ENCODE data around the gene SF1. TPM values are rescaled to one million over a fixed set of nuclear protein-coding genes. Genes with fewer than 3 reads are reported as not detected.

SF1 gene
- total RNA-seq, 3 donors from 2014 or later (not counting 1 experiment from before 2014, with no cell fraction given) = 841 to 864 (median 845) TPM

- Histone ChIP-seq H3K27ac (ENCODE audit: low read length) (no peak overlapping the region), H3K27me3 (ENCODE audit: control insufficient read depth, insufficient read depth, low read length) (peaks cover 6% of the 10 kb centered on the region), H3K4me3 (ENCODE audit: low read length) (no peak overlapping the region), H3K4me1 (ENCODE audit: control insufficient read depth, insufficient read depth, low read length) (peaks cover 16% of the 10 kb centered on the region), H3K36me3 (ENCODE audit: control insufficient read depth, insufficient read depth, low read length) (peaks cover 19% of the 10 kb centered on the region), H3K9me3 (ENCODE audit: control insufficient read depth, insufficient read depth, low read length) (no peaks in the 10 kb centered on the region)
- no peaks in the 10 kb centered on the region for H3K36me3 Mint-ChIP-seq
- H3K9me3 Mint-ChIP-seq = no peaks in the 10 kb centered on the region
- peaks cover 8 to 29% of the 10 kb centered on the region in 2 donors for H3K4me1 Mint-ChIP-seq
- ATAC-seq (no peak), DNase-seq (no peak)
- 60% methylated on average over 8 of the region's 9 CpGs for WGBS (ENCODE audit: insufficient coverage)
- intact Hi-C loops (cut with micrococcal nuclease) = loop anchor here (1.0 to 5.0 kb wide), 3 partner anchors 36 to 277 kb away; no protein-coding TSS in a partner anchor
- peak overlapping the region; percentile 66 for H3K4me3 Mint-ChIP-seq
- no peak for TF ChIP-seq CTCF (IDR thresholded peaks at IDR 0.05)
- H3K27ac Mint-ChIP-seq = peak overlapping the region in 1 of 2 donors; percentile 58
- peaks cover 0 to 18% of the 10 kb centered on the region in 2 donors for H3K27me3 Mint-ChIP-seq (ENCODE audit: low read depth in 2 of 2)
These were observed 54.2 kb downstream of the SF1 start for GRCh38 chr11:64723907-64724862.

GRCh38 chr11:64723117-64723906, 55.0 kb downstream of the SF1 start, which contains the start of gene NRXN2:
Gene NRXN2 (minus strand): TSS chr11:64723197. CDS start chr11:64713699, 9,498 bp downstream.
- no peaks in the 10 kb centered on the region for H3K9me3 ChIP-seq (ENCODE audit: control insufficient read depth, insufficient read depth, low read length)
- no peaks in the 10 kb centered on the region for H3K36me3 Mint-ChIP-seq
- peaks cover 0 to 18% of the 10 kb centered on the region in 2 donors for H3K27me3 Mint-ChIP-seq (ENCODE audit: low read depth in 2 of 2)
- H3K36me3 ChIP-seq (ENCODE audit: control insufficient read depth, insufficient read depth, low read length) = peaks cover 12% of the 10 kb centered on the region
- peaks cover 6% of the 10 kb centered on the region for H3K27me3 ChIP-seq (ENCODE audit: control insufficient read depth, insufficient read depth, low read length)
- peak within 1 kb of the TSS; percentile 82 for H3K27ac ChIP-seq (ENCODE audit: low read length)
- peak within 1 kb of the TSS; percentile 82 for H3K4me3 ChIP-seq (ENCODE audit: low read length)
- H3K4me3 Mint-ChIP-seq = peak within 1 kb of the TSS; percentile 73
- intact Hi-C loops (cut with micrococcal nuclease) = loop anchor here (1.0 to 5.0 kb wide), 3 partner anchors 35 to 276 kb away; no protein-coding TSS in a partner anchor
- no peaks in the 10 kb centered on the region for H3K9me3 Mint-ChIP-seq
- peak within 1 kb of the TSS in 1 of 2 donors; percentile 58 for H3K27ac Mint-ChIP-seq
- H3K4me1 ChIP-seq (ENCODE audit: control insufficient read depth, insufficient read depth, low read length) = peaks cover 16% of the 10 kb centered on the region
- 2% methylated on average over 66 of the region's 66 CpGs for WGBS (ENCODE audit: insufficient coverage)
- DNase-seq (peak; percentile 78 to 93), ATAC-seq (peak; percentile 93 to 96 (median 95))
- peak; percentile 99 for TF ChIP-seq CTCF (IDR thresholded peaks at IDR 0.05)
- peaks cover 8 to 29% of the 10 kb centered on the region in 2 donors for H3K4me1 Mint-ChIP-seq

- Mint-ChIP-seq H3K36me3 (no peaks in the 10 kb centered on the region), H3K4me3 (peak overlapping the region; percentile 68), H3K27me3 (ENCODE audit: low read depth in 2 of 2) (peaks cover 4 to 25% of the 10 kb centered on the region in 2 donors), H3K9me3 (no peaks in the 10 kb centered on the region), H3K27ac (peak overlapping the region in 1 of 2 donors; percentile 53), H3K4me1 (peaks cover 8 to 29% of the 10 kb centered on the region in 2 donors)
- 22% methylated on average over 21 of the region's 36 CpGs for WGBS (ENCODE audit: insufficient coverage)
- no peak overlapping the region for H3K4me3 ChIP-seq (ENCODE audit: low read length)
- H3K27me3 ChIP-seq (ENCODE audit: control insufficient read depth, insufficient read depth, low read length) = peaks cover 6% of the 10 kb centered on the region
- peaks cover 7% of the 10 kb centered on the region for H3K36me3 ChIP-seq (ENCODE audit: control insufficient read depth, insufficient read depth, low read length)
- H3K4me1 ChIP-seq (ENCODE audit: control insufficient read depth, insufficient read depth, low read length) = peaks cover 16% of the 10 kb centered on the region
- no peak for TF ChIP-seq CTCF (IDR thresholded peaks at IDR 0.05)
- DNase-seq (no peak), ATAC-seq (no peak)
- H3K9me3 ChIP-seq (ENCODE audit: control insufficient read depth, insufficient read depth, low read length) = no peaks in the 10 kb centered on the region
- intact Hi-C loops (cut with micrococcal nuclease) = loop anchor here (1.0 to 5.0 kb wide), 3 partner anchors 34 to 275 kb away; no protein-coding TSS in a partner anchor
- no peak overlapping the region for H3K27ac ChIP-seq (ENCODE audit: low read length)
These were observed 55.9 kb downstream of the SF1 start for GRCh38 chr11:64722141-64723065.
